Upper lobe of left lung (tissue), 6 donors: Measurements from ENCODE around the gene ATP1A4. TPM values are rescaled to one million over a fixed set of nuclear protein-coding genes. Genes with fewer than 3 reads are reported as not detected.

Experiments
- ATAC-seq, 2 donors: fragments of 200-7000 bp; cut with Tn5 transposase; one replicate each; pipeline ENCODE4 v1.9.1; 2022; ENCODE audit warnings: mild to moderate bottlenecking in 2 of 2, moderate library complexity in 2 of 2; ENCODE audit not compliant: low FRiP score in 2 of 2
- DNase-seq, 2 donors: peaks; one replicate each; pipeline ENCODE4 v3.0.0-alpha.2; 2019 to 2020
- H3K27ac ChIP-seq, 4 donors: fragments of 200-600 bp; sonication (generic); one replicate each; pipeline ENCODE4 v1.5.1; 2016 to 2019
- H3K27me3 ChIP-seq, 4 donors: fragments of 200-600 bp; sonication (generic); one replicate each; pipeline ENCODE4 v1.5.1; 2017 to 2019
- H3K36me3 ChIP-seq, 4 donors: fragments of 200-600 bp; sonication (generic); one replicate each; pipeline ENCODE4 v1.5.1; 2016 to 2019
- H3K4me1 ChIP-seq, 4 donors: fragments of 200-600 bp; sonication (generic); one replicate each; pipeline ENCODE4 v1.5.1; 2018 to 2019
- H3K4me3 ChIP-seq, 4 donors: fragments of 200-600 bp; sonication (generic); one replicate each; pipeline ENCODE4 v1.5.1; 2017 to 2019; ENCODE audit warnings: mild to moderate bottlenecking in 2 of 4, moderate library complexity in 1 of 4
- H3K9me3 ChIP-seq, 4 donors: fragments of 200-600 bp; sonication (generic); one replicate each; pipeline ENCODE4 v1.5.1; 2018 to 2019
- EP300 ChIP-seq, 4 donors: sonication (generic); formaldehyde crosslinking; IDR thresholded peaks; one replicate each; pipeline ENCODE4 v1.5.1; 2017; ENCODE audit warnings: antibody characterized with exemption in 4 of 4, control low read depth in 2 of 4
- POLR2A ChIP-seq, 4 donors: fragments of 450-650 bp; IDR thresholded peaks; one replicate each; pipeline ENCODE4 v1.5.1; 2016 to 2017; ENCODE audit warnings: antibody characterized with exemption in 4 of 4, mild to moderate bottlenecking in 2 of 4
- POLR2AphosphoS5 ChIP-seq, 2 donors: sonication (generic); formaldehyde crosslinking; IDR thresholded peaks; one replicate each; pipeline ENCODE4 v1.5.1; 2017; ENCODE audit warnings: antibody characterized with exemption in 2 of 2
- WGBS, 2 donors: methylation state at CpG; one replicate each; pipeline ENCODE4 v1.1.5; 2017 to 2018; 5-methylcytosine and 5-hydroxymethylcytosine counted together
- total RNA-seq, 6 donors: library from RNA; depleted of rRNA in 4 of 6; stranded (reverse); fragments of >200 nt in 4 of 6; gene quantifications; one replicate each; pipeline versions ENCODE4 v1.1.0 to v1.2.1, GENCODE V29; 2016 to 2021
- TF ChIP-seq, protein P1 (sequence below), 6 experiments: fragments of 450-650 bp in 4 of 6; fragments of 200-600 bp in 2 of 6; sonication (generic) in 2 of 6; IDR thresholded peaks; one replicate each; pipeline ENCODE4 v1.5.1; 2016 to 2019; ENCODE audit warnings: antibody characterized with exemption in 6 of 6
- donor health status: DM: no; HTN: no; CAD: no; lungs with moderate emphysema.
- donor health status: DM: no; HTN: yes; CAD: no; lungs with severe emphysema.

The ATP1A4 gene
- total RNA-seq, 6 donors from 2014 or later, result 0.52 to 0.61 TPM; not detected in 4

DNA sequence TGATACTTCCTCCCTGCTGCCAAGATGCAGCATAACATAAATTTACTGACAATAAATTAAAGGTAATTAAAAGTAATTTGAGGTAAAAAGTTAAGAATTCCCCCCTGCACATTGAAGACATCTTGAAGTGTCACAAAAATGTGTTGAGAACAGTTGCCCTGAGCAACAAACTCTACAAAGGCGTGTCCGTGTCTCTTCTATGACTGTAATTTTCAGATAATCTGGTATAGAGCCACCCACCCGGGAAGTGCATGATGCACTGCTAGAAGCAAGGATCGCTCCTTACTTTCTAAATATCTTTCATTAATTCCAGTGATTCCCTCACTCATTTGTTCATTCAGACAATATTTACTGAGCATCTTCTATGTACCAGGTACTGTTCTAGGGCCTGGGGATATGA is 27.9 kb downstream of the ATP1A4 start:
- Histone ChIP-seq H3K4me1 (no peaks in the 10 kb centered on the region), H3K4me3 (no peak overlapping the region), H3K9me3 (no peaks in the 10 kb centered on the region), H3K36me3 (no peaks in the 10 kb centered on the region), H3K27ac (no peak overlapping the region), H3K27me3 (no peaks in the 10 kb centered on the region)
- WGBS, 2 donors, result 89 to 92% methylated on average over 4 of the region's 4 CpGs
- no peak for TF ChIP-seq POLR2A (IDR thresholded peaks at IDR 0.05)
- no peak for TF ChIP-seq POLR2AphosphoS5 (IDR thresholded peaks at IDR 0.05)
- TF ChIP-seq, protein P1, sequence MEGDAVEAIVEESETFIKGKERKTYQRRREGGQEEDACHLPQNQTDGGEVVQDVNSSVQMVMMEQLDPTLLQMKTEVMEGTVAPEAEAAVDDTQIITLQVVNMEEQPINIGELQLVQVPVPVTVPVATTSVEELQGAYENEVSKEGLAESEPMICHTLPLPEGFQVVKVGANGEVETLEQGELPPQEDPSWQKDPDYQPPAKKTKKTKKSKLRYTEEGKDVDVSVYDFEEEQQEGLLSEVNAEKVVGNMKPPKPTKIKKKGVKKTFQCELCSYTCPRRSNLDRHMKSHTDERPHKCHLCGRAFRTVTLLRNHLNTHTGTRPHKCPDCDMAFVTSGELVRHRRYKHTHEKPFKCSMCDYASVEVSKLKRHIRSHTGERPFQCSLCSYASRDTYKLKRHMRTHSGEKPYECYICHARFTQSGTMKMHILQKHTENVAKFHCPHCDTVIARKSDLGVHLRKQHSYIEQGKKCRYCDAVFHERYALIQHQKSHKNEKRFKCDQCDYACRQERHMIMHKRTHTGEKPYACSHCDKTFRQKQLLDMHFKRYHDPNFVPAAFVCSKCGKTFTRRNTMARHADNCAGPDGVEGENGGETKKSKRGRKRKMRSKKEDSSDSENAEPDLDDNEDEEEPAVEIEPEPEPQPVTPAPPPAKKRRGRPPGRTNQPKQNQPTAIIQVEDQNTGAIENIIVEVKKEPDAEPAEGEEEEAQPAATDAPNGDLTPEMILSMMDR (IDR thresholded peaks at IDR 0.05), result no peak
- TF ChIP-seq EP300 (IDR thresholded peaks at IDR 0.05), result no peak
- no peak for DNase-seq
- peak in 1 of 2 donors; percentile 43 for ATAC-seq

DNA sequence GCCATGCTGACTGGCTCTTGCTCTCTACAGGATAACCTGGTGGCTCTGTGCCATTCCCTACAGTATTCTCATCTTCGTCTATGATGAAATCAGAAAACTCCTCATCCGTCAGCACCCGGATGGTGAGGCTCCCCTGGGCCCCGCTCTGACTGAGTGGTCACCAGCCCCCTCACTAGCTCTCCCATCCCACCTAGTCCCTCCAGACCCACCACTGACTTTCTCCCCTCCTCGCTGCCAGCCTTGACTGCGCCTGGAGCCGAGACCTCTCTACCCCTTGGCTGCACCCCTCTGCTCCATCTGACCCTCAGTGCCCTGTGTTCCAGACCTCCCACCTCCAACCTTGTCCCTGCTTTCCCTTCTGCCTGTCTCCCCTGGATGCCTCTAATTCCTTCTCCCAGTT is 34.8 kb downstream of the ATP1A4 start:
- H3K27me3 ChIP-seq, result no peaks in the 10 kb centered on the region
- 88 to 96% methylated on average over 7 of the region's 7 CpGs for WGBS, 2 donors
- TF ChIP-seq, protein P1 (IDR thresholded peaks at IDR 0.05), result no peak
- TF ChIP-seq POLR2AphosphoS5 (IDR thresholded peaks at IDR 0.05) (no peak), EP300 (IDR thresholded peaks at IDR 0.05) (no peak), POLR2A (IDR thresholded peaks at IDR 0.05) (no peak)
- no peak overlapping the region for H3K27ac ChIP-seq
- H3K36me3 ChIP-seq, result no peaks in the 10 kb centered on the region
- H3K4me3 ChIP-seq, result no peak overlapping the region
- no peaks in the 10 kb centered on the region for H3K9me3 ChIP-seq
- DNase-seq (no peak), ATAC-seq (no peak)
- peaks cover 0 to 3% (median 0%) of the 10 kb centered on the region in 4 donors for H3K4me1 ChIP-seq

DNA sequence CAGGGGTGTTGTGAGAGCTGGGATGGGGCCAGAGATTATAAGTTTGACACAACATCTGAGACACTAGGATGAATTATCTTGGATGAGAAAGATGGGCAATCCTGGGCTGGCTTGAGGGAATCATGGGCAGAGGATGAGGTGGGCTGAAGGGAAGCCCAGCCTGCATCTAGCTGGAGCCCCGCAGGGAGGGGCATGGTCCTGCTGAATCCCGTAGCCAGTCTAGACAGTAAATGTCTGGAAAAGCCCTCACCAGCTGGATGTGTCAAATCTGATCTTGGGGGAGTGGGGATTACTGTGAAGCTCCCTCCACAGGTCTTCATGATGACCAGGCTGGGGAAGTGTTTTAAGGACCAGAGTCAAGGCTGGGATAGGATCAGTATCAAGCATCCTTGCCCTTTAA is 35.3 kb downstream of the ATP1A4 start:
- 60 to 81% methylated on average over 2 of the region's 2 CpGs for WGBS, 2 donors
- Histone ChIP-seq H3K27ac (no peak overlapping the region), H3K9me3 (no peaks in the 10 kb centered on the region), H3K4me1 (peaks cover 0 to 3% (median 0%) of the 10 kb centered on the region in 4 donors), H3K4me3 (no peak overlapping the region), H3K36me3 (no peaks in the 10 kb centered on the region), H3K27me3 (no peaks in the 10 kb centered on the region)
- DNase-seq (no peak), ATAC-seq (no peak)
- TF ChIP-seq, protein P1 (IDR thresholded peaks at IDR 0.05), result no peak

DNA sequence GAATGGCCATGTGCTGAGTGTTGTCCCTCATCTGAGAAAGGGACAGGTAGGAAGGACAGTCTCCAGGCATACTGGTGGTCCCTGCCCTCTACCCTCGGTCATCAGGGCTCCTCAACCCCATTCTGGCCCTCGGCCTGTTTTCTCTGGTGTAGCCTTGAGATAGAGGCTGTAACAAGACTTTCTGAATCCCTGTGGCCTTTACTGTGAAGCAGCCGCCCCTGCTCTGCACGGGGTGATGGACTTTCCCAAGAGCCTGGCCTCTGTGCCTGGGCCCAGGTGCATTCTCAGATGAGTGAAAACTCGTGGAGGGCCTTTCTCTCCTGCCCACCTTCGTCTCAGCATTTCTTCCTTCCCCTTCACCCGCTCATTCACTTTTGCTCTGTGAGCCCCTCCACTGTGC is 36.0 kb downstream of the ATP1A4 start:
- H3K36me3 ChIP-seq, result no peaks in the 10 kb centered on the region
- no peak for DNase-seq
- WGBS, 2 donors, result 80 to 83% methylated on average over 7 of the region's 7 CpGs
- no peak overlapping the region for H3K4me3 ChIP-seq
- H3K9me3 ChIP-seq, result no peaks in the 10 kb centered on the region
- ATAC-seq, result no peak
- no peak for TF ChIP-seq POLR2A (IDR thresholded peaks at IDR 0.05)
- TF ChIP-seq, protein P1 (IDR thresholded peaks at IDR 0.05), result no peak
- TF ChIP-seq EP300 (IDR thresholded peaks at IDR 0.05), result no peak
- no peak for TF ChIP-seq POLR2AphosphoS5 (IDR thresholded peaks at IDR 0.05)
- H3K27ac ChIP-seq, result no peak overlapping the region
- H3K27me3 ChIP-seq, result no peaks in the 10 kb centered on the region
- peaks cover 0 to 3% (median 0%) of the 10 kb centered on the region in 4 donors for H3K4me1 ChIP-seq

DNA sequence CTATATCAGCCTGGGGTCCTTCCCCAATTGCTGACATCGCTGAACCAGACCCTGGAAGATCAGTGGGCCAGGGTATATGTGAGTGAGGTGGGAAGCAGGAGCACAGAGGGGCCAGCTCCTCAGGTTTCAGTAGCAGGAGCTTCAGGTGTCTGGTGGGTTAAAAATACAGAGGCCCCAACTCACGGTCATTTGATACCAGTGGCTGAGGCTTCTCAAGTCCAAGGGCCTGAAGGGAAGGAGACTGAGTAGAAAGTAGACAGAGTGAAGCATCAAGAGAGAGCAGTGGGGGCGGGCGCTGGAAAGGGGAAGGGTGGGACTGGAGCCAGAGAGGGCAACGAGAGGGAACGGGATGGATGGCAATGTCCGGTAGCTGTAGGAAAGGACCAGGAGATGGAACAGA is 36.9 kb downstream of the ATP1A4 start:
- no peak for DNase-seq
- 90% methylated on average over 7 of the region's 7 CpGs for WGBS, 2 donors

More for the DNA sequence above, 36.9 kb downstream of the ATP1A4 start:
- Histone ChIP-seq H3K4me3 (no peak overlapping the region), H3K36me3 (no peaks in the 10 kb centered on the region), H3K27me3 (no peaks in the 10 kb centered on the region), H3K27ac (no peak overlapping the region), H3K4me1 (peaks cover 5 to 8% (median 6%) of the 10 kb centered on the region in 4 donors), H3K9me3 (no peaks in the 10 kb centered on the region)
- TF ChIP-seq, protein P1 (IDR thresholded peaks at IDR 0.05), result no peak
- TF ChIP-seq POLR2AphosphoS5 (IDR thresholded peaks at IDR 0.05), result no peak
- no peak for TF ChIP-seq POLR2A (IDR thresholded peaks at IDR 0.05)
- no peak for TF ChIP-seq EP300 (IDR thresholded peaks at IDR 0.05)
- no peak for ATAC-seq
